ENCODE results near the gene PIP4K2A. TPM values are rescaled to one million over a fixed set of nuclear protein-coding genes. Genes with fewer than 3 reads are reported as not detected.

The PIP4K2A gene
- total RNA-seq, 2 donors from 2014 or later: 3.6 to 7.8 TPM

DNA sequence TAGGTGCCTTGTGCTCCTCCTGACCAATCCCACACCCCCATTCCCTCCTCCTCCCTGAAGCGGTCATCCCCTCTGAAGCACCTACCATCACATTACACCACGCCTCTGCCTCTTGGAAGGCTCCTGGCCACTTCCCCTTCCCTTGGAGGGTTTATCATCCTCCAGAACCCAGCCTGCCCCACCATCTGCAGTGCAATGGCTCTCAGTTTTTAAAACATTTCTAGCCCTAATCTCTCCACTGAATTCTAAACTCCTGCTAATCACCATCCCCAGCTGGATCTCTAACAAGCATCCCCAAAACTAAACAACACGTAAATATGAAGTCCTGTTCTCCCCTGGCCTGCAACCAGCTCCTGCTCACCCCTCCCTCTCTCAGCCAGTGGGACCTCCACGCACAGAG, 70.6 kb downstream of the PIP4K2A start:
- ATAC-seq (no peak), DNase-seq (no peak)
- Histone ChIP-seq H3K27me3 (no peaks in the 10 kb centered on the region), H3K4me1 (peaks cover 11% of the 10 kb centered on the region), H3K36me3 (replicated peaks in 1 of 2; ENCODE audit: insufficient read depth in 1 of 2, low read depth in 2 of 2) (no peaks in the 10 kb centered on the region), H3K9me3 (no peaks in the 10 kb centered on the region), H3K27ac (no peak overlapping the region), H3K4me3 (no peak overlapping the region)
- no peak for TF ChIP-seq POLR2A (IDR thresholded peaks at IDR 0.05)
- TF ChIP-seq, protein P1, sequence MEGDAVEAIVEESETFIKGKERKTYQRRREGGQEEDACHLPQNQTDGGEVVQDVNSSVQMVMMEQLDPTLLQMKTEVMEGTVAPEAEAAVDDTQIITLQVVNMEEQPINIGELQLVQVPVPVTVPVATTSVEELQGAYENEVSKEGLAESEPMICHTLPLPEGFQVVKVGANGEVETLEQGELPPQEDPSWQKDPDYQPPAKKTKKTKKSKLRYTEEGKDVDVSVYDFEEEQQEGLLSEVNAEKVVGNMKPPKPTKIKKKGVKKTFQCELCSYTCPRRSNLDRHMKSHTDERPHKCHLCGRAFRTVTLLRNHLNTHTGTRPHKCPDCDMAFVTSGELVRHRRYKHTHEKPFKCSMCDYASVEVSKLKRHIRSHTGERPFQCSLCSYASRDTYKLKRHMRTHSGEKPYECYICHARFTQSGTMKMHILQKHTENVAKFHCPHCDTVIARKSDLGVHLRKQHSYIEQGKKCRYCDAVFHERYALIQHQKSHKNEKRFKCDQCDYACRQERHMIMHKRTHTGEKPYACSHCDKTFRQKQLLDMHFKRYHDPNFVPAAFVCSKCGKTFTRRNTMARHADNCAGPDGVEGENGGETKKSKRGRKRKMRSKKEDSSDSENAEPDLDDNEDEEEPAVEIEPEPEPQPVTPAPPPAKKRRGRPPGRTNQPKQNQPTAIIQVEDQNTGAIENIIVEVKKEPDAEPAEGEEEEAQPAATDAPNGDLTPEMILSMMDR (IDR thresholded peaks at IDR 0.05): no peak
- intact Hi-C loops (cut with DNase I): no loop called here
- WGBS, 2 donors: 83 to 96% methylated on average over 4 of the region's 4 CpGs

DNA sequence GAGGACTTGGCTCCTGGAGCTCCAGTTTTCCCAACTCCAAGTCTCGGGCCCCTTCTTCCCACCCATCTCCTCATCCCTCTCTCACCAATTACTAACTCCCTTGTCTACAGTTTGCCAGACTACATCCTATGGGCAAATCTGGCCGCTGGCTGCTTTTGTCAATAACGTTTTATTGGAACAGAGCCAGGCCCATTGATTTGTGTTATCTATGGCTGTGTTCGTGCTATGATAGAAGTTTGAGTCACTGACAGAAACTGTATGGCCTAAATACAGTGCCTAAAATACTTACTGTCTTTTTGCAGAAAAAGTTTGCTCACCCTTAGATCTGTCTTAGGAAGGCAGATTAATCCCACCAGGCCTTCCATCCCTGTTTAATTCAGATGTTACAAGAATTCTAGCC, 71.3 kb downstream of the PIP4K2A start:
- intact Hi-C loops (cut with DNase I): no loop called here
- H3K27ac ChIP-seq: no peak overlapping the region

DNA sequence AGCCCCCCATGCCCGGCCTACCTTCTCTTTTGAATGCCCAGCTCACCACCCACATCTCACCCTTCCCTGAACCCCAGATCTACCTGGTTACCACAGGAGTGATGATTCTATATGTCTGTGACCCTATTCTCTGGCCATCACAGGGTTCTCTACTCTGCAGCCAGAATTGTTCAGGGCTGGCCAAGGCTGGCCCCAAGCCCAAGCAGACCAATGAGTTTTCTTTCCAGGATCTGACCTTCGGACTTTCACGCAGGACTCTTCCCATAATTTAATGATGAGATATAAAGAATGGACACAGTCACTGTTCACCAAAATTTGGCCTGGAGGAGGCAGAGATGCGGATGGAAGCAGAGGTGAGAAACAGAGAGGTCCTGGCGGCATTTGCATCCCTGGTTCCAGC, 72.6 kb downstream of the PIP4K2A start:
- H3K9me3 ChIP-seq: no peaks in the 10 kb centered on the region
- H3K4me1 ChIP-seq: peaks cover 11% of the 10 kb centered on the region
- ATAC-seq: no peak
- TF ChIP-seq, protein P1 (IDR thresholded peaks at IDR 0.05): no peak
- TF ChIP-seq POLR2A (IDR thresholded peaks at IDR 0.05): no peak
- no peak overlapping the region for H3K27ac ChIP-seq
- no peaks in the 10 kb centered on the region for H3K36me3 ChIP-seq (replicated peaks in 1 of 2; ENCODE audit: insufficient read depth in 1 of 2, low read depth in 2 of 2)
- no peak for DNase-seq
- intact Hi-C loops (cut with DNase I): no loop called here
- no peaks in the 10 kb centered on the region for H3K27me3 ChIP-seq
- WGBS, 2 donors: 76 to 85% methylated on average over 5 of the region's 5 CpGs
- H3K4me3 ChIP-seq: no peak overlapping the region

More for the DNA sequence above, 71.3 kb downstream of the PIP4K2A start:
- ATAC-seq (no peak), DNase-seq (no peak)
- Histone ChIP-seq H3K9me3 (no peaks in the 10 kb centered on the region), H3K27me3 (no peaks in the 10 kb centered on the region), H3K4me3 (no peak overlapping the region), H3K4me1 (peaks cover 11% of the 10 kb centered on the region), H3K36me3 (replicated peaks in 1 of 2; ENCODE audit: insufficient read depth in 1 of 2, low read depth in 2 of 2) (no peaks in the 10 kb centered on the region)
- WGBS, 2 donors: 30 to 40% methylated on average over 4 of the region's 4 CpGs
- no peak for TF ChIP-seq POLR2A (IDR thresholded peaks at IDR 0.05)
- TF ChIP-seq, protein P1 (IDR thresholded peaks at IDR 0.05): no peak

GRCh38 chr10:22640359-22640758, 74.0 kb downstream of the PIP4K2A start:
- H3K4me1 ChIP-seq: peaks cover 11% of the 10 kb centered on the region
- no peak overlapping the region for H3K4me3 ChIP-seq
- H3K27me3 ChIP-seq: no peaks in the 10 kb centered on the region
- ATAC-seq (no peak), DNase-seq (no peak)
- 88% methylated on average over 6 of the region's 6 CpGs for whole genome bisulfite sequencing, 2 donors
- TF ChIP-seq, protein P1 (IDR thresholded peaks at IDR 0.05): no peak
- no peak for TF ChIP-seq POLR2A (IDR thresholded peaks at IDR 0.05)
- no peaks in the 10 kb centered on the region for H3K9me3 ChIP-seq
- H3K36me3 ChIP-seq (replicated peaks in 1 of 2; ENCODE audit: insufficient read depth in 1 of 2, low read depth in 2 of 2): no peaks in the 10 kb centered on the region
- no peak overlapping the region for H3K27ac ChIP-seq
- intact Hi-C loops (cut with DNase I): no loop called here

DNA sequence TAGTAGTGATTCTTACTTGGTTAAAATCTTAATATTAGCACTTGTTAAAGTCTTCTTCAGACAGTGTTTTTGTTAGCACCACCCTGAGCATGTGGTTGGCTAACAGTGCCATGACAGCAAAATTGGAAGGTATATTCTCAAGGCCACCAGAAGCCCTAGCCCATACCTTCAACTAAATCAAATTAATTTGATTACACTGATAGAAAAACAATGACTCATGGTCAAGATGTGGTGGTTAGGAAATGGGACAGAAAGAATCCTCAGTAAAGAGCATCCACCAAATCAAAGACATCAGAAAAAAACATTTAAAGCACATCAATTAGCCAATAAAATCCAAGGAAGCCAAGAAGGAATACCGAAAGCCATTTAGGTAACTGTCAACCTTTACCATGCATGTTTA, 75.5 kb downstream of the PIP4K2A start:
- TF ChIP-seq, protein P1 (IDR thresholded peaks at IDR 0.05): no peak
- TF ChIP-seq POLR2A (IDR thresholded peaks at IDR 0.05): no peak

More for the DNA sequence above, 75.5 kb downstream of the PIP4K2A start:
- Histone ChIP-seq H3K9me3 (no peaks in the 10 kb centered on the region), H3K4me3 (no peak overlapping the region), H3K36me3 (replicated peaks in 1 of 2; ENCODE audit: insufficient read depth in 1 of 2, low read depth in 2 of 2) (no peaks in the 10 kb centered on the region), H3K27ac (no peak overlapping the region), H3K4me1 (peaks cover 11% of the 10 kb centered on the region), H3K27me3 (no peaks in the 10 kb centered on the region)
- DNase-seq (no peak), ATAC-seq (no peak)
- WGBS, 2 donors: 93 to 100% methylated on average over 1 of the region's 1 CpG
- intact Hi-C loops (cut with DNase I): no loop called here

Data from body of pancreas (tissue), 4 donors.